CD8-positive, alpha-beta memory T cell (primary cell): ENCODE measurements around the gene NPIPB12. TPM values are rescaled to one million over a fixed set of nuclear protein-coding genes. Genes with fewer than 3 reads are reported as not detected.
A peak's percentile ranks its signal among the peaks of the same experiment; 100 is the strongest.
"Not testable (repeated sequence)": the region's sequence is repeated elsewhere in the genome, so short reads cannot be mapped to it uniquely, and the experiment has no call there.

Source experiments
- CTCF ChIA-PET: fragments of 350-600 bp; sonication (Branson Sonifier 250); formaldehyde crosslinking; loops from one replicate; lab custom pipeline; 2021; ENCODE audit warnings: antibody characterized with exemption; lab: Charles Lee
- POLR2A ChIA-PET: fragments of 350-600 bp; sonication (Branson Sonifier 250); formaldehyde crosslinking; loops from one replicate; lab custom pipeline; 2021; ENCODE audit warnings: antibody characterized with exemption; lab: Charles Lee
- DNase-seq, 5 donors: peaks; one replicate each; pipeline versions ENCODE4 v3.0.0 to v3.0.0-alpha.2; 2020 to 2022; ENCODE audit warnings: mixed read lengths in 1 of 5
- H3K27ac ChIP-seq: one replicate; pipeline ENCODE4 v1.7.0; 2013; ENCODE audit warnings: low read depth, mild to moderate bottlenecking, low read length, moderate library complexity
- H3K27me3 ChIP-seq: 2 replicates; pipeline ENCODE4 v1.7.0; 2013; ENCODE audit warnings: low read length, mild to moderate bottlenecking; ENCODE audit not compliant: insufficient read depth, poor library complexity, severe bottlenecking
- H3K36me3 ChIP-seq: 2 replicates; pipeline ENCODE4 v1.7.0; 2013; ENCODE audit warnings: mild to moderate bottlenecking, low read length, moderate library complexity; ENCODE audit not compliant: insufficient read depth
- H3K4me1 ChIP-seq: 2 replicates; pipeline ENCODE4 v1.7.0; 2013; ENCODE audit warnings: mild to moderate bottlenecking, low read length, moderate library complexity; ENCODE audit not compliant: insufficient read depth
- H3K4me3 ChIP-seq: 2 replicates; pipeline ENCODE4 v1.7.0; 2013; ENCODE audit warnings: mild to moderate bottlenecking, low read length
- H3K9me3 ChIP-seq: 2 replicates; pipeline ENCODE4 v1.7.0; 2013; ENCODE audit warnings: mild to moderate bottlenecking, low read length
- H3K27ac Mint-ChIP-seq, 8 donors: one replicate each; pipeline ENCODE4 v1.8.0; 2020 to 2021; ENCODE audit warnings: mixed read lengths in 8 of 8, mild to moderate bottlenecking in 6 of 8, inconsistent platforms in 3 of 8, moderate library complexity in 3 of 8
- H3K27me3 Mint-ChIP-seq, 2 donors: one replicate each; pipeline ENCODE4 v1.8.0; 2020 to 2021; ENCODE audit warnings: mixed read lengths in 2 of 2, mild to moderate bottlenecking in 1 of 2, moderate library complexity in 1 of 2
- H3K36me3 Mint-ChIP-seq, 3 donors: one replicate each; pipeline ENCODE4 v1.8.0; 2020 to 2021; ENCODE audit warnings: mixed read lengths in 3 of 3, inconsistent platforms in 1 of 3, mild to moderate bottlenecking in 1 of 3
- H3K4me1 Mint-ChIP-seq, 3 donors: one replicate each; pipeline ENCODE4 v1.8.0; 2020 to 2021; ENCODE audit warnings: mixed read lengths in 3 of 3, inconsistent platforms in 1 of 3, mild to moderate bottlenecking in 1 of 3
- H3K4me3 Mint-ChIP-seq, 7 donors: one replicate each; pipeline ENCODE4 v1.8.0; 2020 to 2021; ENCODE audit warnings: mixed read lengths in 7 of 7, mild to moderate bottlenecking in 6 of 7, moderate library complexity in 4 of 7, inconsistent platforms in 2 of 7
- H3K9me3 Mint-ChIP-seq, 5 donors: one replicate each; pipeline ENCODE4 v1.8.0; 2020 to 2022; ENCODE audit warnings: mixed read lengths in 5 of 5, mild to moderate bottlenecking in 3 of 5, moderate library complexity in 2 of 5, inconsistent platforms in 1 of 5
- polyA plus RNA-seq: library from polyadenylated mRNA; unstranded; fragments of 300-500 nt; fragmentation: Illumina TruSeq; gene quantifications from one replicate; pipeline ENCODE4 v1.2.3, GENCODE V29; 2021
- total RNA-seq, 2 experiments: library from RNA; stranded (reverse); gene quantifications; one replicate each; pipeline ENCODE4 v1.2.3, GENCODE V29; 2021

NPIPB12 gene
- 10 to 100 TPM; 52.1 to 55.0 TPM for total RNA-seq
- polyA plus RNA-seq, result 8.9 TPM

- not testable (repeated sequence) for H3K4me3 Mint-ChIP-seq, H3K9me3 Mint-ChIP-seq, H3K36me3 Mint-ChIP-seq
Measured at GRCh38 chr16:29506308-29506707, at the start of gene NPIPB12. NPIPB12 (minus strand) TSS chr16:29506408.

GRCh38 chr16:29521520-29521919 lies 15.3 kb upstream of the NPIPB12 start:
- H3K9me3 Mint-ChIP-seq, CTCF ChIA-PET, H3K27ac Mint-ChIP-seq, H3K27ac ChIP-seq, H3K36me3 Mint-ChIP-seq, H3K27me3 Mint-ChIP-seq, H3K4me1 ChIP-seq, H3K4me1 Mint-ChIP-seq, H3K27me3 ChIP-seq, H3K36me3 ChIP-seq, H3K4me3 Mint-ChIP-seq, DNase-seq, H3K9me3 ChIP-seq, H3K4me3 ChIP-seq, POLR2A ChIA-PET: not testable (repeated sequence)

More at GRCh38 chr16:29506308-29506707, at the start of gene NPIPB12:
- H3K4me1 ChIP-seq, H3K9me3 ChIP-seq, H3K27me3 Mint-ChIP-seq, H3K36me3 ChIP-seq, DNase-seq, H3K4me3 ChIP-seq, H3K4me1 Mint-ChIP-seq, CTCF ChIA-PET, POLR2A ChIA-PET, H3K27me3 ChIP-seq, H3K27ac Mint-ChIP-seq, H3K27ac ChIP-seq: not testable (repeated sequence)

- H3K9me3 Mint-ChIP-seq, POLR2A ChIA-PET, H3K4me1 ChIP-seq, H3K4me3 ChIP-seq, H3K4me1 Mint-ChIP-seq, H3K4me3 Mint-ChIP-seq, H3K36me3 ChIP-seq, H3K36me3 Mint-ChIP-seq, H3K27ac Mint-ChIP-seq, H3K9me3 ChIP-seq, H3K27ac ChIP-seq, H3K27me3 ChIP-seq, CTCF ChIA-PET, H3K27me3 Mint-ChIP-seq: not testable (repeated sequence)
- peak in 1 of 5 donors; percentile 17 for DNase-seq
Measured at GRCh38 chr16:29482276-29482675, 23.9 kb downstream of the NPIPB12 start.

- DNase-seq, H3K4me3 ChIP-seq, H3K27ac Mint-ChIP-seq, H3K27me3 ChIP-seq, H3K27me3 Mint-ChIP-seq, H3K9me3 Mint-ChIP-seq, H3K27ac ChIP-seq, H3K9me3 ChIP-seq, H3K36me3 ChIP-seq, H3K4me1 Mint-ChIP-seq, CTCF ChIA-PET, POLR2A ChIA-PET, H3K36me3 Mint-ChIP-seq, H3K4me3 Mint-ChIP-seq, H3K4me1 ChIP-seq: not testable (repeated sequence)
Measured at GRCh38 chr16:29472065-29472464, 34.1 kb downstream of the NPIPB12 start.

GRCh38 chr16:29469660-29470059 lies 36.5 kb downstream of the NPIPB12 start:
- H3K27me3 Mint-ChIP-seq, H3K36me3 ChIP-seq, H3K27ac ChIP-seq, H3K4me3 ChIP-seq, H3K9me3 ChIP-seq, H3K4me1 Mint-ChIP-seq, H3K27me3 ChIP-seq, H3K4me1 ChIP-seq, H3K9me3 Mint-ChIP-seq, CTCF ChIA-PET, H3K36me3 Mint-ChIP-seq, POLR2A ChIA-PET: not testable (repeated sequence)
- Mint-ChIP-seq H3K27ac (peak overlapping the region in 7 of 8 donors; percentile 26 to 86 (median 60)), H3K4me3 (peak overlapping the region in 6 of 7 donors; percentile 56 to 87 (median 66))
- DNase-seq, result peak; percentile 0 to 62 (median 27)

DNA sequence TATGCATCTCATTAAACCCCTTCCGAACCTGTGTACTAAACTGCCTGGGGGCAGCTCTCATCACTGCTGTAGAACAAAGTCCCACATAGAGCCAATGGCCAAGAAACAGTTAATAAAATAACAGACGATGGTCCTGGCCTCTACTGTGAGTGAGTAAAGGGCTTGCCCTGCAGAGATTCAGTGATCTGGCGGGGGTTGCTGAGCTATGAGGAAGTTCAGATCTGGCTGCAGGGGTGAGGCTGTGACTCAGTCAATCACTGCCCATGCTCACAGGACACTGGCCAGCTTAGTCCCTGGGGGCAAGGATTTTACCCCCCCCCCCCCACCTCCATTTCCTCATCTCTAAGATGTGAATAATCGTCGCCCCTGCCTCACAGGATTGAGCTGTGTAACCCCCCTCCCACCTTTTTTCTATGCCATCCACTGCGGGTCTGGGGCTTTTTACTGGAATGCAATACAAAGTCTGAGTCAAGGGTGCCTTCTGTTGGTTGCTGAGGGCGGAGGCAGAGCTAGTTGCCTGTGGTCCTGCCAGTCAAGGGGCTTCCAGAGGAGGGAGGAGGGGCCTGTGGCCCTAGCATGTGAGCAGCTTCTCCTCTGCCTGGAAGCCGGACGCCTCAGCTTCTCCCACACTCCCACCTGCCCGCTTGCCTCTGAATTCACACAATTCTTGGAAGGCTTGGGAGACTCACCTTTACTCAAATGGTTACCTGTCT lies 38.4 kb downstream of the NPIPB12 start:
- H3K4me1 Mint-ChIP-seq, CTCF ChIA-PET, H3K27me3 Mint-ChIP-seq, H3K4me3 ChIP-seq, H3K36me3 Mint-ChIP-seq, H3K27ac ChIP-seq, H3K9me3 ChIP-seq, H3K27me3 ChIP-seq, POLR2A ChIA-PET, DNase-seq, H3K36me3 ChIP-seq, H3K9me3 Mint-ChIP-seq, H3K27ac Mint-ChIP-seq, H3K4me1 ChIP-seq, H3K4me3 Mint-ChIP-seq: not testable (repeated sequence)

GRCh38 chr16:29466904-29467303 lies 39.3 kb downstream of the NPIPB12 start:
- H3K27me3 ChIP-seq, H3K27me3 Mint-ChIP-seq, CTCF ChIA-PET, H3K36me3 Mint-ChIP-seq, H3K4me3 ChIP-seq, H3K4me1 ChIP-seq, H3K9me3 ChIP-seq, H3K36me3 ChIP-seq, DNase-seq, H3K27ac Mint-ChIP-seq, H3K27ac ChIP-seq, H3K9me3 Mint-ChIP-seq, H3K4me3 Mint-ChIP-seq, H3K4me1 Mint-ChIP-seq, POLR2A ChIA-PET: not testable (repeated sequence)

DNA sequence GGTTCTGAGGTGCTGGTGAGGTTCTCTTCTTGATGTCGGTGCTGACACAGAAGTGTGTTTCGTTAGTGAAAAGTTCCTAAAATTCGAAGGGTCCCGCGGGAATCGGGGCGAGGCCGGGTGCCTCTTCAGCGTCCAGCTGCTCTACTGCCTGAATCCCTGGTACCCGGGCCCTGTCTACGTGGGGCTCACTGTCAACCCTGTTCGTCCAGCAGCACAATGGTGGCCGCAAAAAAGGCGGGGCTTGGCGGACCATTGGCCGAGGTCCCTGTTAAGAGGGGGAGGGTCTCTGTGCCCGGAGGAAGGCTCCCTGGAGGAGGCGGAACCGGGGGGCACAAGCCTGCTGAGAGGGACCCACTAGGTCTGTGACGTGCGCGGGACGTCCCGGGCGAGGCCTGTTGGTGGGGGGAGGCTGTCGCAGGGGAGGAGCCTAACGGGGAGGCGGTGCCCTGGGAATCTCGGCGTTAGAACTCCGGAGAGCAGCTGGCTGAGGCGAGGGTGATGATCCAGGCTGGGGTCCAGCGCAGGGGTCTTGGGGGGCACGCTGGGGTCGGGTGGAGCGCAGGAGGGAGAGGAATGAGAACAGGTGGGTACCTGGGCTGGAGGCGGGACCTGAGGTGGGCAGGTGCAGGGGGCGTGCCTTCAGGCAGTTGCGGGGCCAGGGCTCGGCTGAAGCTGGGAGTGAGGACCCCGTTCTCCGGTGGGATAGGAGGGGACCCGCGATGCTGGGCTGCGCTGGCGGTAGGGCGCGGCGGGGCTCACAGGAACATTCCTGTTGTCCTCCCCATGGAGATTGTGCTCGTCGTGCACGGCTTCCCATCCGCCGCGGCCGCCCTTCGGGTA lies 40.0 kb downstream of the NPIPB12 start:
- H3K27ac ChIP-seq, H3K4me3 ChIP-seq, H3K4me1 ChIP-seq, DNase-seq, H3K4me3 Mint-ChIP-seq, H3K9me3 ChIP-seq, H3K36me3 Mint-ChIP-seq, H3K27me3 ChIP-seq, POLR2A ChIA-PET, H3K9me3 Mint-ChIP-seq, H3K4me1 Mint-ChIP-seq, H3K36me3 ChIP-seq, H3K27me3 Mint-ChIP-seq, CTCF ChIA-PET, H3K27ac Mint-ChIP-seq: not testable (repeated sequence)
